ENCODE measurements around the gene PKD1L1.

Gene PKD1L1

DNA sequence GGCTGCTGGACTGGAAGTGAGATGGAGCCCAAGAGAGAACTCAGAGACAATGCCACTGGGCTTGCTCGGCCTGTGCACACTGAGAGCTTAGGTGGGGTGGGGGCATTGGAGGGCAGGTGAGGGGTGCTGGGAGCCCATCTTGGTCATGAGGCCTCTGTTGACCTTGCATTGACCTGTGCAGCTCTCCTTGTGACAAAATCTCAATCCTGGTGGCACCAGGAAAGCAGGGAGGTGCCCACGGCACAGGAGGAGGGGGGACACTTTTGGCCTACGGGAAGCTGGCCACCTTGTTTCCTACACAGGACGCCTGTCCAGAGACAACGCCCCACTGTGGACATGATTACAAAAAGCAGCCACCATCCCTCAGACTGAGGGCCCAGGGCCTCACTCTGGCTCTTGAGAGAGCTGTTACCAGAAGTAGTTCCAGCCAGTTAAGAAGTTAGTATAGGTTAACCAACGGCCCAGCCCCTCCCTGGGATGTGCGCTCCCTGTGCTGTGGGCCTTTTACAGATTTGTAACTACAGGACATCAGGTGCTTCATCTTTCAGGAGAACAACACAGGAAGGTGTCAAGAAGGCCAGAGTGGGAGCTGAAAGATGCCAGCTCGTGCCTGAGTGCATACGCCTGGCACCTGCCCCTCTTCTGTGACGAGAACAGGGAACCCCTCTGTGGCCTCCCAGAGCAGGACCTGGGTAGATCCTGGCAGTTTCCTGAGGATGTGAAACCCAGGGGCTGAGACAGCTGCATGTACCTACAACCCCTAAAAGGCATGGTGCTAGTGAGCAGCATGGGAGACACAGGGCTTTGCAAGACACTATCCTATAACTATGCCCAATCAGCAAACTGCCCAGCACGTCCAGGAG, 10.3 kb downstream of the PKD1L1 start (continued):
- TF ChIP-seq ZNF571 (tag by site-specific recombination; IDR thresholded peaks at IDR 0.05) (no peak), ZBTB17 (tag by site-specific recombination; IDR thresholded peaks at IDR 0.05) (no peak)

- CTCF ChIA-PET, result interaction anchor here (0.6 kb wide), 3 partner anchors 221 to 671 kb away, joined by 3 read pairs; no protein-coding TSS in a partner anchor
- Histone ChIP-seq H3K4me3 (ENCODE audit: low read depth, low read length) (no peak overlapping the region), H3K9me3 (ENCODE audit: control insufficient read depth, insufficient read depth, low read depth, low read length) (no peaks in the 10 kb centered on the region), H3K36me3 (ENCODE audit: control insufficient read depth in 2 of 2, insufficient read depth in 1 of 2, low read length in 2 of 2) (no peaks in the 10 kb centered on the region), H3K4me1 (ENCODE audit: control insufficient read depth, insufficient read depth, low read length) (no peaks in the 10 kb centered on the region), H3K27ac (ENCODE audit: extremely low read depth, low read depth, low read length) (no peak overlapping the region)
- TF ChIP-seq GLI4 (tag by site-specific recombination; IDR thresholded peaks at IDR 0.05) (no peak), WT1 (tag by site-specific recombination; IDR thresholded peaks at IDR 0.05) (no peak), ZNF433 (tag by site-specific recombination; IDR thresholded peaks at IDR 0.05; ENCODE audit: low read depth) (no peak), ZNF473 (tag by site-specific recombination; IDR thresholded peaks at IDR 0.05) (no peak), ZNF544 (tag by site-specific recombination; IDR thresholded peaks at IDR 0.05) (no peak), ZBTB48 (tag by site-specific recombination; IDR thresholded peaks at IDR 0.05) (no peak), AEBP2 (tag by site-specific recombination; IDR thresholded peaks at IDR 0.05; ENCODE audit: borderline replicate concordance) (no peak), ZNF354C (tag by site-specific recombination; IDR thresholded peaks at IDR 0.05; ENCODE audit: borderline replicate concordance, low read depth) (no peak), ZNF776 (tag by site-specific recombination; IDR thresholded peaks at IDR 0.05; ENCODE audit: borderline replicate concordance) (no peak), ZNF169 (tag by site-specific recombination; IDR thresholded peaks at IDR 0.05) (no peak), SCRT2 (tag by site-specific recombination; IDR thresholded peaks at IDR 0.05) (no peak)
- POLR2A ChIA-PET, result interaction anchor here (0.7 to 0.8 kb wide), 2 partner anchors 43 to 164 kb away, joined by 3 to 4 read pairs; no protein-coding TSS in a partner anchor
Measured at GRCh38 chr7:47937065-47937687, 11.1 kb downstream of the PKD1L1 start.

- TF ChIP-seq ZNF416 (tag by site-specific recombination; IDR thresholded peaks at IDR 0.05), result no peak
- TF ChIP-seq ZNF785 (tag by site-specific recombination; IDR thresholded peaks at IDR 0.05), result no peak
- TF ChIP-seq ZNF776 (tag by site-specific recombination; IDR thresholded peaks at IDR 0.05; ENCODE audit: borderline replicate concordance), result no peak
- no peak for TF ChIP-seq ZNF23 (tag by site-specific recombination; IDR thresholded peaks at IDR 0.05; ENCODE audit: borderline replicate concordance)
- no peak for TF ChIP-seq ZFP3 (tag by site-specific recombination; IDR thresholded peaks at IDR 0.05; ENCODE audit: low read depth)
- no peak for TF ChIP-seq ZBTB6 (tag by site-specific recombination; IDR thresholded peaks at IDR 0.05)
- no peak for TF ChIP-seq ZNF555 (tag by site-specific recombination; conservative IDR thresholded peaks at IDR 0.05)
- TF ChIP-seq ZBTB8A (tag by site-specific recombination; IDR thresholded peaks at IDR 0.05), result no peak
- TF ChIP-seq SALL2 (tag by site-specific recombination; IDR thresholded peaks at IDR 0.05; ENCODE audit: borderline replicate concordance), result no peak
- no peak for TF ChIP-seq ZNF747 (tag by site-specific recombination; IDR thresholded peaks at IDR 0.05)
- no peak for TF ChIP-seq ZNF324 (tag by site-specific recombination; IDR thresholded peaks at IDR 0.05)
- no peak for TF ChIP-seq ZNF132 (tag by site-specific recombination; IDR thresholded peaks at IDR 0.05; ENCODE audit: borderline replicate concordance)
- no peak for TF ChIP-seq ZNF549 (tag by site-specific recombination; IDR thresholded peaks at IDR 0.05)
- no peak for TF ChIP-seq ZNF561 (tag by site-specific recombination; IDR thresholded peaks at IDR 0.05; ENCODE audit: borderline replicate concordance)
- TF ChIP-seq ZNF394 (tag by site-specific recombination; IDR thresholded peaks at IDR 0.05; ENCODE audit: borderline replicate concordance), result no peak
- TF ChIP-seq ZNF10 (tag by site-specific recombination; IDR thresholded peaks at IDR 0.05), result no peak
- CTCF ChIA-PET, result interaction anchor here (0.6 to 2.9 kb wide), 3 partner anchors 8 to 670 kb away, joined by 3 to 18 read pairs (median 5); no protein-coding TSS in a partner anchor
- POLR2A ChIA-PET, result no interaction called here
- Histone ChIP-seq H3K4me3 (ENCODE audit: low read depth, low read length) (no peak overlapping the region), H3K36me3 (ENCODE audit: control insufficient read depth in 2 of 2, insufficient read depth in 1 of 2, low read length in 2 of 2) (no peaks in the 10 kb centered on the region), H3K9me3 (ENCODE audit: control insufficient read depth, insufficient read depth, low read depth, low read length) (no peaks in the 10 kb centered on the region), H3K4me1 (ENCODE audit: control insufficient read depth, insufficient read depth, low read length) (no peaks in the 10 kb centered on the region), H3K27ac (ENCODE audit: extremely low read depth, low read depth, low read length) (no peak overlapping the region)
Measured at GRCh38 chr7:47936323-47936722, 11.9 kb downstream of the PKD1L1 start.

Measured in HEK293 (cell line).